BLaER1 (cell line): ENCODE results near the gene RBBP5.

Experiments used
- H3K27ac ChIP-seq: shearing (Covaris generic); formaldehyde crosslinking; 2 replicates; pipeline ENCODE4 v1.8.1; 2022
- H3K27me3 ChIP-seq: shearing (Covaris generic); formaldehyde crosslinking; 2 replicates; pipeline ENCODE4 v1.8.1; 2022
- H3K36me3 ChIP-seq: shearing (Covaris generic); formaldehyde crosslinking; 2 replicates; pipeline ENCODE4 v1.8.1; 2022
- H3K4me1 ChIP-seq: shearing (Covaris generic); formaldehyde crosslinking; 2 replicates; pipeline ENCODE4 v1.8.1; 2022
- H3K4me2 ChIP-seq: shearing (Covaris generic); formaldehyde crosslinking; 2 replicates; pipeline ENCODE4 v1.8.1; 2022
- H3K4me3 ChIP-seq: shearing (Covaris generic); formaldehyde crosslinking; 2 replicates; pipeline ENCODE4 v1.8.1; 2022
- H3K9ac ChIP-seq: shearing (Covaris generic); formaldehyde crosslinking; 2 replicates; pipeline ENCODE4 v1.8.1; 2022
- H3K9me3 ChIP-seq: shearing (Covaris generic); formaldehyde crosslinking; 2 replicates; pipeline ENCODE4 v1.8.1; 2022
- H4K20me1 ChIP-seq: shearing (Covaris generic); formaldehyde crosslinking; 2 replicates; pipeline ENCODE4 v1.8.1; 2022
- Cebpa-rat ChIP-seq: shearing (Covaris generic); IDR thresholded peaks from 2 replicates; pipeline ENCODE4 v1.8.1; 2022

RBBP5 gene

GRCh38 chr1:205041001-205041715 lies 80.6 kb downstream of the RBBP5 start:
- peaks cover 48% of the 10 kb centered on the region for H3K4me1 ChIP-seq
- peak overlapping the region; percentile 54 for H3K27ac ChIP-seq
- H3K4me3 ChIP-seq, result peak overlapping the region; percentile 8; the same call in 1 of the 2 replicates
- peak overlapping the region; percentile 84 for H3K4me2 ChIP-seq
- no peaks in the 10 kb centered on the region for H3K36me3 ChIP-seq
- peaks cover 39% of the 10 kb centered on the region for H3K27me3 ChIP-seq
- peak overlapping the region; percentile 23; the same call in 1 of the 2 replicates for H3K9ac ChIP-seq
- H3K9me3 ChIP-seq, result no peaks in the 10 kb centered on the region
- no peak for TF ChIP-seq Cebpa-rat
- H4K20me1 ChIP-seq, result no peaks in the 10 kb centered on the region

GRCh38 chr1:205038132-205038786 lies 83.5 kb downstream of the RBBP5 start:
- Histone ChIP-seq H3K4me2 (no peak overlapping the region), H3K9ac (no peak overlapping the region), H4K20me1 (no peaks in the 10 kb centered on the region), H3K9me3 (no peaks in the 10 kb centered on the region), H3K27ac (no peak overlapping the region), H3K36me3 (no peaks in the 10 kb centered on the region), H3K4me3 (no peak overlapping the region), H3K4me1 (peaks cover 40% of the 10 kb centered on the region), H3K27me3 (peaks cover 15% of the 10 kb centered on the region)
- no peak for TF ChIP-seq Cebpa-rat

GRCh38 chr1:205037539-205037938 lies 84.2 kb downstream of the RBBP5 start:
- no peaks in the 10 kb centered on the region for H3K9me3 ChIP-seq
- peaks cover 8% of the 10 kb centered on the region; the same call in 1 of the 2 replicates for H3K27me3 ChIP-seq
- no peaks in the 10 kb centered on the region for H3K36me3 ChIP-seq
- H3K27ac ChIP-seq, result no peak overlapping the region
- no peaks in the 10 kb centered on the region for H4K20me1 ChIP-seq
- H3K9ac ChIP-seq, result no peak overlapping the region
- no peak for TF ChIP-seq Cebpa-rat
- no peak overlapping the region for H3K4me2 ChIP-seq
- no peak overlapping the region for H3K4me3 ChIP-seq
- H3K4me1 ChIP-seq, result peaks cover 33% of the 10 kb centered on the region
